HUES64 (cell line): Measurements from ENCODE around the gene TAOK3.

Source experiments
- H3K27ac ChIP-seq: 2 replicates; pipeline ENCODE4 v1.7.0; 2013; ENCODE audit warnings: low read depth, low read length, inconsistent platforms
- H3K27me3 ChIP-seq: 2 replicates; pipeline ENCODE4 v1.6.1; 2013; ENCODE audit warnings: mild to moderate bottlenecking, low read length; ENCODE audit not compliant: insufficient read depth
- H3K36me3 ChIP-seq: 2 replicates; pipeline ENCODE4 v1.6.1; 2013; ENCODE audit warnings: mild to moderate bottlenecking, low read length; ENCODE audit not compliant: insufficient read depth
- H3K4me1 ChIP-seq: 2 replicates; pipeline ENCODE4 v1.6.1; 2013; ENCODE audit warnings: mild to moderate bottlenecking, low read length, moderate library complexity; ENCODE audit not compliant: insufficient read depth
- H3K4me3 ChIP-seq: 2 replicates; pipeline ENCODE4 v1.5.1; 2013; ENCODE audit warnings: mild to moderate bottlenecking, low read length, moderate library complexity
- H3K9ac ChIP-seq: 2 replicates; pipeline ENCODE4 v1.6.1; 2013; ENCODE audit warnings: mild to moderate bottlenecking, low read depth, low read length
- H3K9me3 ChIP-seq: 2 replicates; pipeline ENCODE4 v1.6.1; 2013; ENCODE audit warnings: low read depth, low read length; ENCODE audit not compliant: insufficient read depth
- WGBS: fragments of 150-250, 120-280 bp; methylation state at CpG from one replicate; pipeline ENCODE4 v1.1.7; 2013; ENCODE audit warnings: missing lambda C conversion rate; 5-methylcytosine and 5-hydroxymethylcytosine counted together

TAOK3 gene

DNA sequence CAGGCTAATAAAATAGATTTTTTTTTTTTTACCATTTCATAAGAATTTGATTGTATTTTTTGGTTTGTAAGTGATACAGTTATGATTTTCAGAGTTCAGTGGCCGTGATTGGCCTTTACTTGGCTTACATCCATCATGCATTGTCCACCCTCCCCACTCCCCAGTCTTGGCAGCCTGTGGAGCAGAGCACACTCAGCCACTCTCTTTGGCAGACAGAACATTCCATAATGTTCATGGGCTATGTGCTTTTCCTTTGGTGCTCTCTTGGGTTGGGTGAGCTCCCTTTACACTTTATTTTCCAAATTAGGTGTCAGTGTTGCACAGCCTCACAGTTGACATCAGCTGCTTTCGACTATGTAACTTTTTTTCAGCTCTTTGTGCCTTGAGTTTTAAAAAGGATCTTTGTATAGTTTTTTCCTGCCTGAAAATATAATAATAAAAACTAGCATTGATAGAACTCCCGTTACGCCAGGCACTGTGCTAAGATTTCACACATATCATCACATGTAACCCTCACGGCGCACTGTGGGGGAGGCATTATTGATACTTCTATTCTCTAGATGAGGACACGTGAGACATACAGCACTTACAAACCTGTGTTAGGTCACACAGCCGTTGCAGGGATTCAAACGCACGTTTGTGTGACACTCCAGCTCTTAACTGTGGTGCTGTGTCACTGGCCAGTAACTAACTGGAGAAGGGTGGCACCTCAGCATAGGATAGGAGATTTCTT, 25.2 kb upstream of the TAOK3 start:
- peaks cover 89% of the 10 kb centered on the region for H3K36me3 ChIP-seq

DNA sequence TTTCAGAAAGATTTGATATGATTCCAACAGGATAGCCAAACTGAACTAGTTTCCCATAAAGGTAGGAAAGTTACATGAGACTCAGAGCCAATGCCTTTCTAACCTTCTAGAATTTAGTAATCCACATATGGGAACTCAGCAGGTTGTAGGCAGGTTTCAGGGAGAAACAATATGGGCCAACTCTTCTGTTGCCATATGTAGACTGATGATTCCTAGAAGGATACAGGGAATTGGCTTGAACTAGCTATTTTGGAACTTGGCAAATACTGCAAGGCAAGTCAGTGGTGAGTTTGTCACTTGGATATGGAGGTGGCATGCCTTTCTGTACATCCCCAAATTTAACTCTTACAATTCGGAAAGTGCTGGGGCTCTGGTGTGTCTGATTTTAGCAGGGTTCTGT, 19.1 kb upstream of the TAOK3 start:
- H3K4me1 ChIP-seq = no peaks in the 10 kb centered on the region
- H3K9ac ChIP-seq = no peak overlapping the region
- H3K27me3 ChIP-seq = no peaks in the 10 kb centered on the region
- no peaks in the 10 kb centered on the region for H3K9me3 ChIP-seq
- peaks cover 88% of the 10 kb centered on the region for H3K36me3 ChIP-seq
- WGBS = 100% methylated on average over 1 of the region's 1 CpG
- H3K27ac ChIP-seq = no peak overlapping the region
- H3K4me3 ChIP-seq = no peak overlapping the region

More for the DNA sequence above, 25.2 kb upstream of the TAOK3 start:
- Histone ChIP-seq H3K9me3 (no peaks in the 10 kb centered on the region), H3K4me3 (no peak overlapping the region), H3K27ac (no peak overlapping the region), H3K27me3 (no peaks in the 10 kb centered on the region), H3K4me1 (no peaks in the 10 kb centered on the region), H3K9ac (no peak overlapping the region)
- 95% methylated on average over 8 of the region's 10 CpGs for WGBS

DNA sequence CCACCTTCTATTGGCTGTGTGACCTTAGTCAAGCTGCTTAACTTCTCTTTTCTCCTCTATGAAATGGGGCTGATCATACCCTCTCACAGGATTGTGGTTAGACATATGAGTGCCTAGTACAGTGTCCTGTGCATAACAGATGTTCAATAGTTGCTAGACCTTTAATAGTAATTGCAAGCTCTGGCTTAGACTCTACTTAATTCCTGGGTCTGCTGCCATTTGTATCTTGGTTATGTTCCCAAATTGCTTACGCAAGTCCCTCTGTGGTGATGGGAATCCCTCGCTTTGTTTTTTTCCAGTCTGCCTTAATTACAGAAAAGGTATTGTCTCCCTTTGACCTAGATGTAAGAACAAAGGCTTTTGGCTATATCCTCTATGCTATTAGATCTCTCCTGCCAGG, 18.7 kb upstream of the TAOK3 start:
- H3K4me3 ChIP-seq = no peak overlapping the region
- no peak overlapping the region for H3K27ac ChIP-seq
- WGBS = 100% methylated on average over 2 of the region's 2 CpGs
- H3K4me1 ChIP-seq = no peaks in the 10 kb centered on the region
- no peaks in the 10 kb centered on the region for H3K27me3 ChIP-seq
- peaks cover 88% of the 10 kb centered on the region for H3K36me3 ChIP-seq
- H3K9ac ChIP-seq = no peak overlapping the region
- no peaks in the 10 kb centered on the region for H3K9me3 ChIP-seq

DNA sequence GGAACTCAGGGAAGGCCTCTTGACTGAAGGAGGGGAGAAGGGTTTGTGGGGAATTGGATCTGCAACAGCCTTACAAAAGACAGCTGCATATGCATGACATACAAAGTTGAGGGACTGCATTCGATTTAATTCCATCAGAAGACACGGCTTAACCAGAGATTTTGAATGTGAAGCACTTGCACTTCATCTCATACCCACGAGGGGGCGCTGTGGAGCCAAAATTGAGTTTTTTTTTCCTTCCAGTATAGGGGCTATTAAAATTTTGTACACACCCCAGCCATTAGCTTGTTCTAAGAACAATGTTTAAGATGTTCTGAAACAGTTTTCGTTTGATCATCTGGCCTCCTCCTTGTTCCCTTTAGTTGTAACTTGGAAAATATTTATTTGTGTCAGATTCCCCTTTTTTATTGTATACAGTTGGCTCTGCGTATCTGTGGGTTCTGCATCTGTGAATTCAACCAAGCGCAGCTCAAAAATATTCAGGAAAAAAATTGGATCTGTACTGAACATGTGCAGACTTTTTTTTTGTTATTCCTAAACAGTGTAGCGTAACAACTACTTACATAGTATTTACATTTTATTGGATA, 5.3 kb upstream of the TAOK3 start:
- Histone ChIP-seq H3K4me1 (peaks cover 8% of the 10 kb centered on the region; the same call in 1 of the 2 replicates), H3K27me3 (no peaks in the 10 kb centered on the region), H3K4me3 (peak overlapping the region; percentile 91), H3K27ac (no peak overlapping the region), H3K9ac (no peak overlapping the region), H3K9me3 (no peaks in the 10 kb centered on the region), H3K36me3 (peaks cover 31% of the 10 kb centered on the region)
- 35% methylated on average over 6 of the region's 8 CpGs for WGBS

DNA sequence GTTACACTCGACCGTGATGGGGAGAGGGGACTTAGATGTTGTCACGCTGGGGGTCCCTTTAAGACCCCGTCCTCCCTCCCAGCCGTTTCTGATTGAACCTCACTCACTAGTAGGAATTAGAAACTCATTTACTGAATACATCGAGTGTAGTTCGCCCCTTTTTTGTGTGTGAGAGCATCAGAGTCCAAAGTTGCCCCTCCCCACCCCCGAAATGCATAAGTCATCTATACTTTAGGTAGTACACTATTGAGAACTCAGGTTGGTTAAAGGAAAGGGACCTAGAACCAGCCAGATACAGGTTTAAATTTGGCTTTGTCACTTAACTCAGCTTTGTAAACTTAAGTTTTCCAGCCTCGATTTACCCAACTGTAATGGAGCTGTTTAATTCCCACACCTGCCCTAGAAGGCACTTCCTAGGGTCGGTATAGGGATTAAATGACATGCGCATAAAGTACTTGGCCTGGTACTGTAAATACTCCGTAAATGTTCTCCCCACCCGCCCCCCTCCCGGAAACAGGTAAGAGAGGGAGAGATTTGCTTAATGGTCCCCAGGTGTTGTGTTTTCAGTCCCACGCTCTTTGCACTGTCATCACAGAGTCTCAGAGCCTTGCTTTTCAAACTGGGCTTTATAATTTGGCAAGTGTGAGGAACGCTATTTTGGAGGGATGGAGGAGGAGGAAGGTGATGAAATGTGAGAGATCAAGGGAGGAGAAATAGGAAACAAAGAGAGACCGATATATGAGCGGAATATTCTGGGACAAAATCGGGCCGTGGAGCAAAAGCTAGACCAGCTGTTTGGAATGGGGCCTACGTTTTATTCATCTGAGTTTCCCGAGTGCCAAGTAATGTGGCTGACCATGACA, 4.5 kb upstream of the TAOK3 start:
- no peaks in the 10 kb centered on the region for H3K9me3 ChIP-seq
- H3K27me3 ChIP-seq = no peaks in the 10 kb centered on the region
- H3K4me1 ChIP-seq = peaks cover 8% of the 10 kb centered on the region; the same call in 1 of the 2 replicates
- H3K27ac ChIP-seq = no peak overlapping the region
- 5% methylated on average over 14 of the region's 22 CpGs for WGBS
- peak overlapping the region; percentile 59; the same call in 1 of the 2 replicates for H3K9ac ChIP-seq
- peak overlapping the region; percentile 91 for H3K4me3 ChIP-seq
- H3K36me3 ChIP-seq = peaks cover 28% of the 10 kb centered on the region

DNA sequence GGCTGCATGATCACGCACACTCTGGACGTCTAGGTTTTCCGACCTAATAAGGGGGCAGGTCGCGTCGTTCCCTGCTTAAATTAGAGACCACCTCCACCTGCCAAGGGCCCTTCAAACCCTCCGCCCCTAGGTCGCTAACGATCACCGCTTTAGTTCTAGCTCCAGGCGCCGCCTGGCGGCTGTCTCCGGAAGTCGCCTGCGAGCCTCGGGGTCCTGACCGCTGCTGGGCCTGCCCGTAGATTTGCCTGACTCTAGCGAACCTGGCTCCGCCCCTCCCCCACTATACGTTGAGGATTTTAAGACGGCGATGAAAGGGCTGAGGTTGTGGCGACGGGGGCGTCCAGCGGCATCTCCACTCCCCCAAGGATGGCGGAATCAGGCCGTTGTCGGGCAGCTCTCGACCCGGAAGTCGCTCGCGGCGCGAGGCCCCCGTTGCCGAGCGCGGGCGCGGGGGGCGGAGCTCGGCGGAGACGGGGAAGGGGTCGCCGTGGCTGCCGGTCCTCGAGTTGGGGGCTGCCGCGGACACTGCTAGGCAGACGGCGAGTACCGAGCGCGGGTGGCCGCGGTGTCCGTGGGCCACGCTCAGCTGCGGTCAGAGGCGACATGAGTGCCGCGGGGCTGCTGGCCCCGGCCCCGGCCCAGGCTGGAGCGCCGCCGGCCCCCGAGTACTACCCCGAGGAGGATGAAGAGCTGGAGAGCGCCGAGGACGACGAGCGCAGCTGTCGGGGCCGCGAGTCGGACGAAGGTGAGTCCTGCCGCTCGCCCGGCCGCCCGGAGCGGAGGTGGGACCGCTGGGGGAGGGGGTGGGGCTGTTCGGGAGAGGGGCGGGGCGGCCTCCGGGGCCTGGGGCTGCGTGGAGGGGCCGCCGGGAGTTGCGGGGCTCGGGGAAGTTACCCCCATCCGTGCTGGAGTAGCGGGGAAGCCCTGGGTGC, 3.6 kb upstream of the TAOK3 start, which contains the start of gene SUDS3:
TSS of gene SUDS3 (plus strand) at position 467 of the 932 bp plus-strand sequence. CDS start at position 604, 137 bp downstream.
- Histone ChIP-seq H3K4me1 (peaks cover 8% of the 10 kb centered on the region; the same call in 1 of the 2 replicates), H3K9ac (peak within 1 kb of the TSS; percentile 93), H3K4me3 (peak within 1 kb of the TSS; percentile 91), H3K27ac (peak within 1 kb of the TSS; percentile 96), H3K36me3 (peaks cover 19% of the 10 kb centered on the region), H3K27me3 (peaks cover 7% of the 10 kb centered on the region), H3K9me3 (no peaks in the 10 kb centered on the region)
- WGBS = under 1% methylated on average over 94 of the region's 102 CpGs

DNA sequence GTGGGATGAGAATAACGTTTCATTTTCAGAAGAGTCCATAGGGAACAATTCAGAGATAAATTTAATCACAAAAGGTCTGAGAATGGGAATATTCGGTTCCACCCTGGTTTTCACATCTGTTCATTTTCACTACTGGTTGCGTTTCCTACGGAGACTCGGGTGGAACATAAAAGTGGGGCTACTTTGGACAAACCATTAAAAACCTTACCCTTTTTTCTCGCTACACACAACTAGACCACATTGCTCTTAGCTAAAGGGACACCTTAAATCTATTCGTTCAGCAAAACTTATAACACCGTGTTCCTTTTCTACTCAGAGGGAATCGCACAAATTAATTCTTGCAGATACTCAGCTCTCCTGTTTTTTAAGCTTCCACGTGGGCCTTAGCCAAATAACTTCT, 2.6 kb upstream of the TAOK3 start:
- peaks cover 16% of the 10 kb centered on the region; the same call in 1 of the 2 replicates for H3K4me1 ChIP-seq
- no peak overlapping the region for H3K27ac ChIP-seq
- no peak overlapping the region for H3K9ac ChIP-seq
- peaks cover 17% of the 10 kb centered on the region for H3K27me3 ChIP-seq
- H3K9me3 ChIP-seq = no peaks in the 10 kb centered on the region
- WGBS = 81% methylated on average over 10 of the region's 10 CpGs
- H3K4me3 ChIP-seq = peak overlapping the region; percentile 91; the same call in 1 of the 2 replicates
- peaks cover 11% of the 10 kb centered on the region for H3K36me3 ChIP-seq

DNA sequence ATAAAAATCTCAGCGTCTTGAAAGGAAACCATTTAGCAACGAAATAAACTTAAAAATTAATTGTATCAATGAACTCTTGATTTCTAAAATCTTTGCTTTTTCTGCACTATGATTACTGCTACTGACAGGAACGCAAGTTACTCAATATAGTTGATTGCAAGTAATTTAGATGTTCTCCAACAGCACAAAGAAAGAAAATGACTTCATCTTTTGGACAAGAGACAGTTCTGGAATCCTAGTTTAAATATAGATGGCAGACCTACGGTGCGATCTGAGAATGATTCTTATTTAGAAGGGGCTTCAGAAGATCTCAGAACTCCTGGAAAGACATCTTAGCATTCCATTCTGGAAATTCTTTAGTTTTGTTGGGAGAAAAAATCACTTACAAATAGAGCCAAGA, 2.2 kb upstream of the TAOK3 start:
- Histone ChIP-seq H3K27ac (no peak overlapping the region), H3K9ac (no peak overlapping the region)
- 95% methylated on average over 5 of the region's 5 CpGs for WGBS

DNA sequence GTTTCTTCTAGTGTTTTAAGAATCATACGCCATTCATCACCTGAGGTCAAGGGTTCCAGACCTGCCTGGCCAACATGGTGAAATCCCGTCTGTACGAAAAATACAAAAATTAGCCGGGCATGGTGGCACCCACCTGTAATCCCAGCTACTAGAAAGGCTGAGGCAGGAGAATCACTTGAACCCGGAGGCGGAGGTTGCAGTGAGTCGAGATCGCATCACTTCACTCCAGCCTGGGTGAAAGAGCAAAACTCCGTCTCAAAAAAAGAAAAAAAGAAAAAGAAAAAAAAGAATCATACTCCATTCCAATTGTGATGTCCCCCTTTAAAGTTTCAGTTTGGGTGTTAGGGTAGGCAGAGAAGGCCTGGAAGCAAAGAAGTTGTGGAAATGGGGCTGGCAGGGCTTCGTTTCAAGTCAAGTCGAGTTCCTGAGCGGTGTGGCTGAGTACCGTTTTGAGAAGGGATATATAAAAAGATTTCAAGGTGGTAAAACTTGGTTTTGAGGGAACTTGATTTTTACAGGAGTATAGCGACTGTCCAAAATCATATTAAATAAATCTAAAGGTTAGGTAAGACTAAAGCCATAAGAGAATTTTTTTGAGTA, 1.5 kb upstream of the TAOK3 start:
- H3K9me3 ChIP-seq = no peaks in the 10 kb centered on the region
- 93% methylated on average over 12 of the region's 14 CpGs for WGBS
- no peak overlapping the region for H3K27ac ChIP-seq
- H3K4me1 ChIP-seq = peaks cover 17% of the 10 kb centered on the region; the same call in 1 of the 2 replicates
- H3K27me3 ChIP-seq = peaks cover 23% of the 10 kb centered on the region
- no peak overlapping the region for H3K9ac ChIP-seq
- H3K36me3 ChIP-seq = peaks cover under 1% of the 10 kb centered on the region; the same call in 1 of the 2 replicates
- no peak overlapping the region; the same call in 1 of the 2 replicates for H3K4me3 ChIP-seq

More for the DNA sequence above, 2.2 kb upstream of the TAOK3 start:
- Histone ChIP-seq H3K36me3 (peaks cover 7% of the 10 kb centered on the region), H3K4me1 (peaks cover 17% of the 10 kb centered on the region; the same call in 1 of the 2 replicates), H3K4me3 (no peak overlapping the region), H3K27me3 (peaks cover 22% of the 10 kb centered on the region), H3K9me3 (no peaks in the 10 kb centered on the region)

DNA sequence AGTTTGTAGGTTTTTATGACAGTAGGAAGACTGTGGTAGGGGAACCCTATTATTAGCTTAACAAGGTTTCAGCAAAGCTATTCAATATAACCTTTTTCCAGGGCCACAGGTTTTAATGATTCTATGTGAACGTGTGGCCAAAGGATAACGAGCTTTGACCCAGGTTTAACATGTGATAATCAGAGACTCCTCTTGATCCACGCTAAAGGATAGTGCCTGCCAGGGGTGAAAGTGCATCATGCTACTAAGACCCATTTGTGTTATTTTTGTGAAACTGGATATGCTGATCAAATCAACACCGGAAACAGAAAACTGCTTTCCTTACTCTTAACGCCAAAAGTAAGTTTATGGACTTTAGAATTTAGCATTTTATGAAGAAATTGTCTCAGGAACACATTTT, 909 bp upstream of the TAOK3 start:
- Histone ChIP-seq H3K27me3 (peaks cover 23% of the 10 kb centered on the region), H3K9me3 (no peaks in the 10 kb centered on the region), H3K9ac (no peak overlapping the region), H3K4me1 (peaks cover 17% of the 10 kb centered on the region; the same call in 1 of the 2 replicates), H3K4me3 (peak overlapping the region; percentile 86), H3K27ac (no peak overlapping the region), H3K36me3 (no peaks in the 10 kb centered on the region)
- WGBS = 84% methylated on average over 5 of the region's 5 CpGs
